HG02759 (cell line): Measurements from ENCODE around the gene DHX35.
"Not testable (repeated sequence)": the region's sequence is repeated elsewhere in the genome, so short reads cannot be mapped to it uniquely, and the experiment has no call there.

Source experiments
- ATAC-seq: cut with Tn5 transposase; IDR thresholded peaks from one replicate; pipeline ENCODE4 v1.9.1; 2021; ENCODE audit warnings: mild to moderate bottlenecking, moderate library complexity; ENCODE audit not compliant: unreplicated experiment

Gene DHX35

DNA sequence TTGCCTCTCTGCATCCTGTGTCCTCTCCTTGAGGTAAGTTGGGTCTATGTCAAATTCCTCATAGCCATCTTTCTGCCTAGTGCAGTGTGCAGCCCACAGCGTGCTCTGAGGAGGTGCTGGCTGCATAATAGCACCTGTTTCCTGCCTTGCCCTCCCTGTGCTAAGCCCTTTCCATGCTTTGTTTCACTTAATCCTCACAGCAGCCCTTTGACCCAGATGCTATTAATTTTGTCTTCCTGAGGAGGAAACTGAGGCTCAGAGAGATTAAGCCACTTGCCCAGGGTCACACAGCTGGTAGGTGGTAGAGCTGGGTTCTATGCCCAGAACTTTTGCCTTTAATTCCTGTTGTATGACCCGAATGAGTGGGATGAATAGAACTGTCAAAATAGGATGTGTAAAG is 22.5 kb upstream of the DHX35 start:
- ATAC-seq = no peak

DNA sequence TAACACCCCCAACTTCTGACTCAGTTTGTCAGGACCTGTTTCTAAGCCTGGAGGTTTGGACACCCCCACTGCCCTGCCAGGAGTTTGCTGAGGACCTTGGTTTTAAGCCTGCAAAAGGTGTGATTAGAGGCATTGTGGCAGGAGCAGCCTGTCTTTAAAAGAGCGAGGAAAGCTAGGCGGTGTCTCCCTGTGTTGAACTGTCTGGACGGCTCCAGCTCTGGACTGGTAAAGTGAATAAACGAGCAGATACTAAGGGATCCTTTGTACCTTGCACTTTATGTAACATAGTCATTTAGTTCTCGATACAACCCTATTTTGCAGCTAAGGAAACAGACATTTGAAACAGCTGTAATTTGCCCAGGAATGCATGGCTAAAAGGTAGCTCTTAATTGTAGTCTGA is 21.5 kb upstream of the DHX35 start:
- no peak for ATAC-seq

DNA sequence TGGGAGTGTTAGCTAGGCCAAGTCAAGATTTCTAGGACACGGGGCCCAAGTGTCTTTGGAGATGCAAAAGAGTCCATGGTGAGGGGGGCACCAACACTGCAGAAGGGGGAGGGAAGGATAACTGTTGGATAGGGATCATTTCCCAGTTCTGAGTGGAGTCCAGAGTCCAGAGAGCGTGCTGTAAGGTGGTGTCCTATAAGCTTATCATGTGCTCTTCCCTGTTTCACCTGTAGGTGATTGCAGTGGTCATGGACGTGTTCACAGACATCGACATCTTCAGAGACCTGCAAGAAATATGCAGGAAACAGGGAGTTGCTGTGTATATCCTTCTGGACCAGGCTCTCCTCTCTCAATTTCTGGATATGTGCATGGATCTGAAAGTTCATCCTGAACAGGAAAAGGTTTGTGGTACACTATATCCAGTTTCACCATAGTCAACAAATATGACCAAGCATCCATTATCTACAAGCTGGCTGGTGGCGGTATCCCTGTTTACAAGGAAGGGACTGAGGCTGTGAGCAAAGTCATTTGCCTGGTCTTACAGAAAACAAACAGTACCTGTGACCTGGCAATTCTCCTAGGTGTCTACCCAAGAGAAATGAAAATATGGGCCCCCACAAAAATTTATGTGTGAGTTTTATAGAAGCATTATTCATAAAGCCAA is 20.3 kb upstream of the DHX35 start:
- no peak for ATAC-seq

DNA sequence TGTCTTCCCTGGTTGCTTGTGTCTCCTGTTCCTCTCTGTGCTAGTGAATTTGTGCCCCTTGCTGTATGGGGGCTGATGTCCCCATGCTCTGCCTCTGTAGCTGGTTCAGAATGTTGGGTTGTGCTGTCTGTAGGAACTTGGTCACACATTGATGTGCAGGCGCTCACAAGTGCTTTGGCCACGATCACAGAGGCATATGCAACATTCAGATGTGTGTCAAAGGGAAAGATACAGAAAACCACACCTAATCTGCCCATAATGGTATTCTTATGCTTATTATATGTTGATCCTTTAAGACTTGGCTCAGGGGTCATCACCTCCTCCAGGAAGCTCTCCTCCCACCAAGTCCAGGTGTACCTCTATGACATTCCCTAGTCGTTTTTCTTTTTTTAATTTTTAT is 17.1 kb upstream of the DHX35 start:
- no peak for ATAC-seq

DNA sequence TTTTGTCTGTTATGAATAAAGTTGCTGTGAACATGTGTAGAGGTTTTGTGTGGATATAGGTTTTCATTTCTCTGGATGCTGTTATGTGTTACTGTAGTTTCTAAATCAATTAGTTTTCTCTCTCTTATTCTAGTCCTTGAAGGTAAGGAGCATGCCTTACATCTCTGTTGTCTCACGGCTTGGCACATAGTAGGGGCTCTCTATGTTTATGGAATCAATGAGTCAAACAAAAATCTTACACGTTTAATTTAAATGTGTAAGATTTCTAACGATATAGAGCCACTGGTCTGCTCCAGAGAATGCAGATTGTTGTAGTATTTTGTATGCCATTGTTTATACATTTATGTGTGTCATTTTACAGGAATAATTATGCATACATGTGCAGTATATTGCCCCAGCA is 15.3 kb upstream of the DHX35 start:
- ATAC-seq = no peak

DNA sequence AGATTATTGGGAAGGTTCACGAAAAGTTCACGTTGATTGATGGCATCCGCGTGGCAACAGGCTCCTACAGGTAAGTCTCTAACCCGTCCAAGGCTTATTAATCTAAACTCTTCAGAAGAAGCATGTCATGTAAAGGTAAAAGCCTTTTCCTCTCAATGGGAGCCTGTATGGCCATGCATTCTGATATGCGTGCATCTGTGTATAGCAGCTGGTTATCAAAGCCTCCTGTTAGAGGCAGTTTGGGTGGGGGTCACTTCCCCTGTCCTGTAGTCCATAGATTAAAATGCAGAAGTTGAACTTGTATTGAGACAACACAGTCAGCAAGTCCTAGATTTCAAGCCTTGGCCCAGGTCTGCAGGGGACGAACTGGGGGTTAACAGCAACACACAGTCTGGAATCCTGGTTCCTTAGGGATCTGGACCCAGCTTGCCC is 14.2 kb upstream of the DHX35 start:
- ATAC-seq = no peak

DNA sequence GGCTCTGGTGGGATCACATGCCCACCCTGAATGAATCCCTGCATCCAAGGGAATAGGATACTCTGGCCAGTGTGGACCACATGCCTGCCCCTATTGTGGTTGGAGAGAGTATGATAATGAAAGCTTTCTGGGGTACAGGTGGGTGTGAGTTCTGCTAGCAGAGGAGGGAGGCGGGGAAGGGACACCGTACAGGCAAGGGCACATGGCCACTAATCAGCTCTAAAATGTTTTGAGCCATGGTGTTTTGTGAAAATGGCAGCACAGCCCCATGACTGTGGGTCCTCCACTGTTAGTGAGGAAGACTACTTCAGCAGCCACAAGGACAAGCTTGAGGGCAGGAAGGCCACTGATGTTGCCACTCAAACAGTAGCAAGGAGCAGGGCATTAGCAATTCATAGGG is 11.9 kb upstream of the DHX35 start:
- no peak for ATAC-seq

DNA sequence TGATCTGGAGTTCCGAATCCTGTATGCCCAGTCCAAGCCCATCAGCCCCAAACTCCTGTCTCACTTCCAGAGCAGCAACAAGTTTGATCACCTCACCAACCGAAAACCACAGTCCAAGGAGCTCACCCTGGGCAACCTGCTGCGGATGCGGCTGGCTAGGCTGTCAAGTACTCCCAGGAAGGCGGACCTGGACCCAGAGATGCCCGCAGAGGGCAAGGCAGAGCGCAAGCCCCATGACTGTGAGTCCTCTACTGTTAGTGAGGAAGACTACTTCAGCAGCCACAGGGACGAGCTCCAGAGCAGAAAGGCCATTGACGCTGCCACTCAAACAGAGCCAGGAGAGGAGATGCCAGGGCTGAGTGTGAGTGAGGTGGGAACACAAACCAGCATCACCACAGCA is 10.5 kb upstream of the DHX35 start:
- ATAC-seq = no peak

DNA sequence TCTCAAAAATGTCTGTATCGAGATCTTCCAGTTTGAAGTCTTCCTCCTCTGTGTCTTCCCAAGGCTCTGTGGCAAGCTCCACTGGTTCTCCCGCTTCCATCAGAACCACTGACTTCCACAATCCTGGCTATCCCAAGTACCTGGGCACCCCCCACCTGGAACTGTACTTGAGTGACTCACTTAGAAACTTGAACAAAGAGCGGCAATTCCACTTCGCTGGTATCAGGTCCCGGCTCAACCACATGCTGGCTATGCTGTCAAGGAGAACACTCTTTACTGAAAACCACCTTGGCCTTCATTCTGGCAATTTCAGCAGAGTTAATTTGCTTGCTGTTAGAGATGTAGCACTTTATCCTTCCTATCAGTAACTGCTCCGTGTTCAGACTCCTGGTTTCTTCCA is 10.0 kb upstream of the DHX35 start:
- ATAC-seq = no peak

DNA sequence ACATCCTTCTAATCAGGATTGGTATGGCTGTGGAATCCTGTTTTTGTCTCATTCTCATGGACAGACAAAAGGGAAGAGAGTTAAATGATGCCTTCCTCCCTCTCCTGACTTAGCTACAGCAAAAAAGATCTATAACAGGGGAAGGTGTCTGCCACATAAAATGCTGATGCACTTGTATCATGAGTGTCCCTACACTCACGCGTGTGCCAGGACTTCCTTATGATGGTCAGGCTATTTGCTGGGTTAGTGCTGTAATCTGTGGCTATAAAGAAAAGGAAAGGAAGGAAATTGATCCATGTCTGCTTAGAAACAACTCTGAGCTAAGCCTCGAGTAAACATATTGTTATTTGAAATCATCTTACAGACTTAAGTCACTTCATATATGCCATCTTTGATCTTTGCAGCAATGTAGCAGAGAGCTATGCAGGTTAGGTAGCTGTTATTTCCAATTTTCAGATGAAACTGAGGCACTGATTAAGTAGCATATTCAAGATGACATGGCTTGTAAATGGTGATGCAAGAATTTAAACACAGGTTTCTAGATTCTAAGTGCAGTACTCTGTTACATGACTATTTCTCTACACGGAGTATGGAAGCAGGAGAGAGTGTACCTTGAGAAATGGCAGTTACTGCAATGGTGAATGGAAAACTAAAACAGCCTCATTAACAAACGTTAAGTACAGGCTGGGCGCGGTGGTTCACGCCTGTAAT is 8.4 kb upstream of the DHX35 start:
- ATAC-seq = no peak

DNA sequence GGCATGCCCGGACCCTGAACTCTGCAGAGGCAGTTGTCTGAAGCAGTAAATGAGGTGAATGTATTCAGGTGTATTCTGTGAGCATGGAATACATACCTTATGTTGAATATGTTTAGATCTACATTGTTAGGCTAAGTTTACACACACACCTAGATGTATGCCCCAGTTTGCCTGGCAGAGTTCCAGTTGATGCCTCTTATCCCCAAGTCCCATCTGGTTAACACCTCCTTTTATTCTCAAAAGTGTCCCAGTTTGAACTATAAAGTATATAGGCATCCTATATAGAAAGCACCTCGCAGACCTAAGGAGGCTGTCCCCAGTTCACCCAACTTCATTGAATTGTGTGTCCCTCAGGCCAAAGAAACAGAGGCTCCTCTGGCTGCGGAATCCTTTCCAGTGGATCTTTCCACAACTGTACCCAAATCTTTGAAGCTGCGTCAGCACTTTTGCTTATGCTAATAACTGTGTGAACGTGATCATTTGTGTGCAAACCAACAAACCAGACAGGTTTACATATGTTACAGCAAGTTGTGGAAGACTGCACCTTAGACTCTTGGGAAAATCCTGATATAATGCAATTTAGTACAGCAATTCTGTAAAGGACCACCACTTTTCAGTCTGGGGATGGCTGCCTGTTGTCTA is 4.8 kb upstream of the DHX35 start:
- no peak for ATAC-seq

DNA sequence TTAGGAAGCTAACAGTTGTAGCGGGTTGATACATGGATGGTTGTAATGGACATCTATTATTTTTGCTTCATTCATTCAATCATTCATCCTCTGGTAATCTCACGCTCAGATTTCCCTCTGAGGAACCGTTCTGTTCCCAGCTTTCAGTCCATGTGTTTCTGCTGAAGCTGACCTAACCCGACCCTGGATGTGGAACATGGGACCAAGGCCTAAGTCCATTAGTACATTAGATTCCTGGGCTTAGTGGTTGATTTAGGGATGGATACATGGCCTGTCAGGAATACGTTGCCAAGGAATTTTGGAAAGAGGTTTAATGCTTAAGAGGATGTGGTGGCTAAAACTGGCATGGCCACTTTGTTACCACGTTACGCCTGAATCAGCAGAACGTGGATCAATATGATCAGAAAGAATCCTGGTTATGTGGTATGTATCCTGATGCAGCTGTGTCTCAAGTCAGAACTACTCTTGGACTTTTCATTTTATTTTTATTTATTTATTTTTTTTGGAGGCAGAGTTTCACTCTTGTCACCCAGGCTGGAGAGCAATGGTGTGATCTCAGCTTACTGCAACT is 4.1 kb upstream of the DHX35 start:
- ATAC-seq = no peak

DNA sequence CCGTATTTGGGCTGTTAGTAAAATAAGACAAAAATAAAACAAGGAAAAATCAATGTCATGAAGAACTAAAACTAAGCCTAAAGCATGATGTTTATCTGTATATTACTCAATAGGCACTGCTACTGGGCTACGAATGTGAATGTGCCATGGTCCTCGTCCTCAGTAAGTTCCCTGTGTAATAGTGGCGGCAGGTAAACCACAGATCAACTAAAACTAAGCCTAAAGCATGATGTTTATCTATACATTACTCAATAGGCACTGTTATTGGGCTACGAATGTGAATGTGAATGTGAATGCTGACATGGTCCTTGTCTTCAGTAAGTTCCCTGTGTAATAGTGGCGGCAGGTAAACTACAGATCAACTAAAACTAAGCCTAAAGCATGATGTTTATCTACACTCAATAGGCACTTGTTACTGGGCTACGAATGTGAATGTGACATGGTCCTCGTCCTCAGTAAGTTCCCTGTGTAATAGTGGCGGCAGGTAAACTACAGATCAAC is 1.9 kb upstream of the DHX35 start:
- not testable (repeated sequence) for ATAC-seq

DNA sequence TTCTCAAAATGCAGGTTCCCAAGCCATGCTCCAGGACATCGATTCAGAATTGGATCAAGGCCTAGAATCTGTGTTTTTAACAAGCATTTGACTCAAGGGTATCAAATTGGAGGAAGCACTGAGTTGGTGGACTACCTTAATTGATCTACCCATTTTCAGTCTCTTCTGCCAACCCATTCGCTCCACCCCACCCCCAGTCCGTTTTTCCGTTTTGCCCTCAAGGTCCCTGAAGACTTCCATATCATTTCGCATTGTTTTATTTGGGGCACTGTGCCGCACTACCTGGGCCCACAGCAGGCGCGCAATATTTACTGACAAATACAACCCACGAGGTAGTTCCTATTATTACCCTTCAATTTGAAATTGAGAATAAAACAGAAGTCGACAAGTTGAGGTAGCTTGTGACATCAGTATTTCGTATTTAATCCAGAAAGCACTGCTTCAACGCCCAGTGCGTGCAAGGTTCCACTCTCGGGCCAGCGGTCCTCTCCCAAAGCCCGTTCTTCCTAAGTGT is 557 bp upstream of the DHX35 start:
- ATAC-seq = no peak

DNA sequence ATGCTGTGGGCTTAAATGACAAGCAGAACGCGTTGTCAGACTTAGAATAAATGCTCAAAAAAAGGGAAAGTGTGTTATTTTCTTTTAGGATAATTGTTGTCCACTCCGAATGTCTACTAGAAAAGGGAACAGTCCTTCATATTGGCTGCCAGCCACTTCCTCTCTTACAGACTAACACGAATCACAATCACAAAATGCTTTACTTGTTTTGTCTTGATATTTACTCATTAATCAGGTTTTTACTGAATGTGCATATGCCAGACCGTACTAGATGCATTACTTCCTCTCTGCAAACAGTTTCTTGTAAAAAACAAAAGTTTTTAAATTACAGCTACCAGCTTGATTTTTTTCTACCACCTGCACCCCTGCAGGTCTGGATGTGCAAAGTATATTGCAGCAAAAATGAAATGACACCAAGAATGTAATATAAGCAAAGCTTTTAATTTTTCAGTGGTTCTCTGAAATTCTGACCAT is 821 bp downstream of the DHX35 start:
- no peak for ATAC-seq

DNA sequence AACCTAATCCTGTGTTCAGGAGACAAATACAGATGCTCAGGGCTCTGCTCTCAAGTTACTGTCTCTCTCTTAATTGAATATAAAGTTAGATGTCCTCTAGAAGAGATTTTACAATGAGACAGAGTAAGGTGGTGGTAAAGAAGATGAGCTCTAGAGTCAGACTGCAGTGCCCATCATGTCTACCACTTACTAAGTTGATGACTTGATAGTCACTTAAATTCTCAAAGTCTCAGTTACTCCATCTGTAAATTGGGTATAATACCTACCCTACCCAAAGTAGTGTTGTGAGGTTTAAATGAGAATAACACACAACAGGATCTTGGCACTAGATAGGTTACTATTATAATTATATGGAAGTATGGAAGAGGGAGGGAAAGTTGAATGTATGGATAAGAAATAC is 1.6 kb downstream of the DHX35 start:
- no peak for ATAC-seq

DNA sequence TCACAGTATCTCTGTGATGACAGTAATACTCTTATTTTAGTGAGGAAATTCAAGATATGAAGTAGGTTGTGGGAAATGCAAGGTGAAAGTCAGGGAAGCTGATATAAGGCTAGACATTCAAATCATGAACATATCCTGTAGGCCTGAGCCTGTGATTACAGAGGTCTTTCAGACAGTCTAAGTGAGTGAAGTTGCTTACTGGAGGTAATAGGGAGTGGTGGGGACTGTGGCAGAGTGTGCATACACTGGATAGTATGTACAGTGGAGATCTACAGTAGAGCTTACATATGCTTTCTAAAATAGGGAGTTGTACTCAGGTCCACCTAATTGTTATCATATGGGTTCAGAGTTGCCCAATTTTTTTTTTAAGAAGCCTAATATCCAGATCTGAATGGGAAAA is 3.1 kb downstream of the DHX35 start:
- ATAC-seq = no peak

DNA sequence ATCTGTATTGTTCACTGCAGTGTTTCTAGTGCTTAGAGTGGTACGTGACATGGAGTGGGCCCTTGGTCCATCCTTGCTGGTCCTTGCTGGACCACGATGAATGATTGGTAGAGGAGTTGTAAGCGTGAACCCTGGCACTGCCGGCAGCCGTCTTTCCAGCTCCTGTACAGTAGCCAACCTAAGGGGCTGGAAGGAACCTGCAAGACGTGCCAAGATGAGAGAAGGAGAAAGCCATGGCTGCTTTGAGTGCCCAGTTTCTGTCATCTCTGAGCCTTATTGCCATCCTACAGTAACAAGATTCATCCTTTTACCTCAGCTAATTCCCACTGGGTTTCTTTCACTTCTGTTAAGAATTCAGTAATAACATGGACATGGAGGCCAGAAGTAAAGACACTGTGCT is 5.9 kb downstream of the DHX35 start:
- no peak for ATAC-seq

DNA sequence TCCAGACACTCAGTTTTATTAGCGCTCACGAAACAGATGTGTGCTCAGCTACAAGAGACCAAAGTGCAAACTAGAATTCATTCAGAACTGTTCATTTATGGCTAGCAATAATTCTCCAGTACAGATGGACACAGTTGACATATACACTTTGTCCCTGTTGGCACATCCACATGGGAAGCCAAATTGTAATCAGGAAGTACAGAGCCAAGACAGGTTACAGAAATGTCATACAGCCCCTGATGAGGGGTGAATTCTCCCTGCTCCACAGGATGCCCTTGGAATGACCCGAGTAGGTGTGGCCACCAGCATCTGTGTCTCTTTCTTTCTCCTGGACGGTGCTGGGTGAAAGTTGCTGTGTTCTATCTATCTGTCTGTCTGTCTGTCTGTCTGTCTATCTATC is 7.6 kb downstream of the DHX35 start:
- ATAC-seq = no peak

DNA sequence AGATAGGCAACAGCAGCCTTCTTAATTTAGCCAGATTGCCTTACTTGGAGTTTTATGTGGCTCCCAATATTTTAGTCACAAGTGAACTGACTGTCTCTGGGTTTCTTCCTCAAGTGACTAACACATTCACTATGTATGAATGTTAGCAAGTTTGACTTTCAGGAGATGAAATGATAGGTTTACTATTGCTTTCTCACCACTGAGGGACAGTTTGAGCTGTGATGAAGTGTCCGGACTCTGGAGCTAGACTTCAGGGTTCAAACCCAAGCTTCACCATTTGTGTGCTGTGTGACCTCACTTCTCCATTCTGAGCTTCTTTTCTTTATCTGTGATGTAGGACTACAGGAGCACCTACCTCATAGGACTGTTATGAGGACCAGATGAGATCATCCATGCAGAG is 8.2 kb downstream of the DHX35 start:
- ATAC-seq = no peak

DNA sequence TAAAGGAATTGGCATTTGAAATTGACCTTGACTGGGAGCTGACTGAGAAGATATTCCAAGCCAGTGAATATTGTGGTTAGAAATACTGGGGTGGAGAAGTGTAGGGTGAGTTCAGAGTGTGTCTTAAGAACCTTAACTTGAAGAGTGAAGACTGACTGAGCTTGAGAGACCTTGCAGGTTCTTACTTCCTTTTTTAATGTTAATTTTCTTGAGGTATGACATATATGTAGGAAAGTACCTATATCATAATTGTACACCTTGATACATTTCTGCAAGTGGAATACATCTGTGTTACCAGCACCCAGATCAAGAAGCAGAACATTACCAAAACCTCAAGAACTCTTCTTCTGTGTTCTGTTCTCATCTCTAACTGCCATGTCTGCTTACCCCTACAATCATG is 11.0 kb downstream of the DHX35 start:
- no peak for ATAC-seq

DNA sequence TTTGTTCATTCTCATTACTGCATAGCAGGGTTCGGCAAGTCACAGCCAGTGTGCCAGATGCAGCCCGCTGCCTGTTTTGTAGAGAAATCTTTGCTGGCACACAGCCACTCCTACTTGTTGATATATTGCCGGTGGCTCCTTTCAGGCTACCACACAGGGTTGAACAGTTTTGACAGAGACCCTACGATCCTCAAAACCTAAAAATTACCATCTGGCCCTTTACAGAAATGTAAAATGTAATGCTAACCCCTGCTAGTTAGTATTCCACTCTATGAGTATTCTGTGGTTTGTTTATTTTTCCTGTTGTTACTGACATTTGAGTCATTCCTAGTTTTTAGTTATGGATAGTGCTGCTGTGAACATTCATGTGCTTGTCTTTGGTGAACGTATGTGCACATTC is 11.5 kb downstream of the DHX35 start:
- no peak for ATAC-seq
